Measurements from ENCODE around the gene MSI2. TPM values are rescaled to one million over a fixed set of nuclear protein-coding genes. Genes with fewer than 3 reads are reported as not detected.

The MSI2 gene
- total and polyA plus RNA-seq, 9 of the 15 experiments (the other 6 are each of a cell fraction or from before 2014, with no cell fraction given), result 4.6 to 61.8 (median 42.4) TPM

DNA sequence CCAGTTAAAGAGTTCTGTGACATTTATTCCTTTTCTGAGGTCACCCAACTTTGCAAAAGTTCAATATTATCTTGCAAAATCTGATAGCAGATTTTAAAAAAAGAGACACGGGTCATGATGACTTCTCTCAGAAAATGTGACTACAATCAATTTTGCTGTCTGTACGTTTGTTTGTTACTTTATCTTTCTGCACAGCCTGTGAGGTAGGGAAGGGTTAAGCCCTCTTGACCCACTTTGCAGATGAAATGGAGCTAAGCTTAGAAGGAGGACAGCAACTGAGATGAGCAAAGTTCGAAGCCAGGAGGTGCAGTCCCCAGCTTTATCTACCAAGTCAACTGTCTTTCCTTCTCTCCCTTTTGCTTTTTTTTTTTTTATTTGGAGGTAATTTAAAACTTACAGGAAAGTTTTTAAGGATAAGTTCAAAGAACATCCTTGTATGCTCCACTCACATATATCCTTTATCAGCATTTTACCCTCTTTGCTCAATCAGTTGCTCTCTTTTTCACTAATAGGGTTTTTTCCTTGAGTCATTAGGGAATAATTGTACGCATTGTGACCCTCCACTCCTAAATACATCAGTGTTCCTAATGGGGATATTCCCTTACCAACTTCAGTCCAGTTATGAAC, 86.8 kb downstream of the MSI2 start (continued):
- TF ChIP-seq, protein P1, sequence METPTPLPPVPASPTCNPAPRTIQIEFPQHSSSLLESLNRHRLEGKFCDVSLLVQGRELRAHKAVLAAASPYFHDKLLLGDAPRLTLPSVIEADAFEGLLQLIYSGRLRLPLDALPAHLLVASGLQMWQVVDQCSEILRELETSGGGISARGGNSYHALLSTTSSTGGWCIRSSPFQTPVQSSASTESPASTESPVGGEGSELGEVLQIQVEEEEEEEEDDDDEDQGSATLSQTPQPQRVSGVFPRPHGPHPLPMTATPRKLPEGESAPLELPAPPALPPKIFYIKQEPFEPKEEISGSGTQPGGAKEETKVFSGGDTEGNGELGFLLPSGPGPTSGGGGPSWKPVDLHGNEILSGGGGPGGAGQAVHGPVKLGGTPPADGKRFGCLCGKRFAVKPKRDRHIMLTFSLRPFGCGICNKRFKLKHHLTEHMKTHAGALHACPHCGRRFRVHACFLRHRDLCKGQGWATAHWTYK (CRISPR knock-in tag; IDR thresholded peaks at IDR 0.05), result no peak

DNA sequence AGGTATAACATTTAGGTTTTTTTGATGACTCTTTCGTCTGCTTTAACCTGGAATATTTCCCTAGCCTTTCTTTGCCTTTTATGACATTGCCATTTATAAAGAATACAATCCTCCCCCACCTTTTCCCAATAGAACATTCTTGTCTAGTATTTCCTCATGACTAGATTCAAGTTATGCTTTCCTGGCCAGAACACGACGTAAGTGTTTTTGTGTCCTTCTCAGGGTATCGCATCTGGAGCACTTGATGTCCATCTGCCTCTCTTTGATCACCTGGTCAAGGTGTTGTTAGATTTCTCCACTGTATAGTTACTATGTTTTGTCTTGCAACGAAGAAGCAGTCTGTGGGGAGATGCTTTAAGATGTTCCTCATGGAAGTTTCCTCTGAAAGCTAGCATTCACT, 87.4 kb downstream of the MSI2 start:
- ATAC-seq (no peak), DNase-seq (ENCODE audit: extremely low read depth in 1 of 4, low spot score in 3 of 4) (no peak), FAIRE-seq (no peak)
- Histone ChIP-seq H4K20me1 (replicated peaks; ENCODE audit: control insufficient read depth, insufficient read depth, low read length) (peaks cover 14% of the 10 kb centered on the region), H3K4me2 (ENCODE audit: insufficient read depth, low read length) (no peak overlapping the region), H3K9me3 (replicated peaks; ENCODE audit: control insufficient read depth, insufficient read depth, low read depth, low read length) (no peaks in the 10 kb centered on the region), H3K27me3 (ENCODE audit: control insufficient read depth in 2 of 2, insufficient read depth in 2 of 2, low read length in 2 of 2) (no peaks in the 10 kb centered on the region), H3K9me1 (ENCODE audit: control insufficient read depth, insufficient read depth, low read length) (peaks cover 11% of the 10 kb centered on the region), H3K79me2 (ENCODE audit: control insufficient read depth, insufficient read depth, low read length) (peaks cover 35% of the 10 kb centered on the region), H3K36me3 (ENCODE audit: control insufficient read depth, insufficient read depth, low read length) (peaks cover 15% of the 10 kb centered on the region; the same call in 2 of the 3 replicates), H3K4me3 (no peak overlapping the region), H2AFZ (ENCODE audit: low read depth, low read length) (no peak overlapping the region), H3K9ac (ENCODE audit: insufficient read depth in 1 of 2, low read depth in 2 of 2, low read length in 2 of 2) (no peak overlapping the region), H3K4me1 (replicated peaks in 1 of 2; ENCODE audit: control insufficient read depth in 2 of 2, insufficient read depth in 2 of 2, low read length in 2 of 2) (peaks cover 13 to 46% of the 10 kb centered on the region in 2 experiments), H3K27ac (ENCODE audit: extremely low read depth, low read depth, low read length) (no peak overlapping the region)
- WGBS (ENCODE audit: insufficient coverage, low coverage, missing lambda C conversion rate), result 64% methylated on average over 5 of the region's 5 CpGs
- in situ Hi-C loops (cut with MboI) (no loop called here), intact Hi-C loops (cut with micrococcal nuclease) (no loop called here)
- POLR2A ChIA-PET, result interaction anchor here (0.6 to 1.4 kb wide), 3 partner anchors 9 to 22 kb away, joined by 3 to 4 read pairs (median 3); no protein-coding TSS in a partner anchor
- CTCF ChIA-PET (ENCODE audit: low intra/inter-chr PET ratio), result interaction anchor here (0.6 to 1.2 kb wide), 2 partner anchors 59 to 397 kb away, joined by 3 read pairs; no protein-coding TSS in a partner anchor
- no TSS peak for BruUV-seq (replicated peaks)
- TF ChIP-seq HMGN3 (IDR thresholded peaks at IDR 0.05; ENCODE audit: borderline replicate concordance, extremely low read depth, insufficient read length, low read depth, low read length), result no peak
- TF ChIP-seq TCF7 (IDR thresholded peaks at IDR 0.05; ENCODE audit: borderline replicate concordance), result no peak
- no peak for TF ChIP-seq MEIS2 (IDR thresholded peaks at IDR 0.05; ENCODE audit: partially characterized antibody)
- TF ChIP-seq KDM5B (IDR thresholded peaks at IDR 0.05; ENCODE audit: insufficient replicate concordance, low read depth, low read length), result no peak
- no peak for TF ChIP-seq RBM39 (optimal IDR thresholded peaks at IDR 0.05; ENCODE audit: low read depth, low read length)
- TF ChIP-seq, protein P2, sequence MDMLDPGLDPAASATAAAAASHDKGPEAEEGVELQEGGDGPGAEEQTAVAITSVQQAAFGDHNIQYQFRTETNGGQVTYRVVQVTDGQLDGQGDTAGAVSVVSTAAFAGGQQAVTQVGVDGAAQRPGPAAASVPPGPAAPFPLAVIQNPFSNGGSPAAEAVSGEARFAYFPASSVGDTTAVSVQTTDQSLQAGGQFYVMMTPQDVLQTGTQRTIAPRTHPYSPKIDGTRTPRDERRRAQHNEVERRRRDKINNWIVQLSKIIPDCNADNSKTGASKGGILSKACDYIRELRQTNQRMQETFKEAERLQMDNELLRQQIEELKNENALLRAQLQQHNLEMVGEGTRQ (CRISPR knock-in tag; IDR thresholded peaks at IDR 0.05), result no peak
- no peak for TF ChIP-seq ZEB2 (IDR thresholded peaks at IDR 0.05)
- no peak for TF ChIP-seq ZFPM2 (CRISPR knock-in tag; IDR thresholded peaks at IDR 0.05)

Measured in K562 (cell line).